ENCODE results near the gene SLX4IP. TPM values are rescaled to one million over a fixed set of nuclear protein-coding genes. Genes with fewer than 3 reads are reported as not detected.
"Not testable (repeated sequence)": the region's sequence is repeated elsewhere in the genome, so short reads cannot be mapped to it uniquely, and the experiment has no call there.

Gene SLX4IP
- total and polyA plus RNA-seq, 3 experiments from 2014 or later, result 1.5 to 8.0 (median 7.0) TPM

- Histone ChIP-seq H3K36me3 (ENCODE audit: insufficient read depth, low read length) (no peaks in the 10 kb centered on the region), H3K27ac (ENCODE audit: low read depth, low read length) (no peak overlapping the region), H3K4me1 (ENCODE audit: insufficient read depth, low read length) (no peaks in the 10 kb centered on the region), H3K9me3 (ENCODE audit: low read length) (no peaks in the 10 kb centered on the region), H3K27me3 (ENCODE audit: insufficient read depth, low read length, poor library complexity, severe bottlenecking) (no peaks in the 10 kb centered on the region), H3K4me3 (ENCODE audit: low read length) (no peak overlapping the region)
- no peak for DNase-seq
- CTCF ChIA-PET, result no interaction called here
- no peak overlapping the region for H3K27ac Mint-ChIP-seq
- H3K36me3 Mint-ChIP-seq, result peaks cover 21 to 43% (median 32%) of the 10 kb centered on the region in 3 donors
- H3K27me3 Mint-ChIP-seq, result no peaks in the 10 kb centered on the region
- no peaks in the 10 kb centered on the region for H3K4me1 Mint-ChIP-seq
- no peak overlapping the region for H3K4me3 Mint-ChIP-seq
- no peaks in the 10 kb centered on the region for H3K9me3 Mint-ChIP-seq
- POLR2A ChIA-PET, result no interaction called here
Observed at GRCh38 chr20:10605547-10606195, 170.6 kb downstream of the SLX4IP start.

GRCh38 chr20:10609276-10609675, 174.2 kb downstream of the SLX4IP start:
- ChIA-PET CTCF (no interaction called here), POLR2A (no interaction called here)
- Histone ChIP-seq H3K4me3 (ENCODE audit: low read length) (no peak overlapping the region), H3K4me1 (ENCODE audit: insufficient read depth, low read length) (no peaks in the 10 kb centered on the region), H3K27ac (ENCODE audit: low read depth, low read length) (no peak overlapping the region), H3K9me3 (ENCODE audit: low read length) (no peaks in the 10 kb centered on the region), H3K36me3 (ENCODE audit: insufficient read depth, low read length) (no peaks in the 10 kb centered on the region), H3K27me3 (ENCODE audit: insufficient read depth, low read length, poor library complexity, severe bottlenecking) (no peaks in the 10 kb centered on the region)
- Mint-ChIP-seq H3K4me3 (no peak overlapping the region), H3K27ac (peak overlapping the region in 1 of 8 donors; percentile 1), H3K9me3 (no peaks in the 10 kb centered on the region), H3K36me3 (peaks cover 24 to 33% (median 26%) of the 10 kb centered on the region in 3 donors), H3K27me3 (no peaks in the 10 kb centered on the region), H3K4me1 (no peaks in the 10 kb centered on the region)
- DNase-seq, result no peak

- Mint-ChIP-seq H3K27me3 (no peaks in the 10 kb centered on the region), H3K27ac (no peak overlapping the region), H3K4me1 (no peaks in the 10 kb centered on the region), H3K4me3 (no peak overlapping the region), H3K9me3 (no peaks in the 10 kb centered on the region), H3K36me3 (peaks cover 24 to 31% (median 27%) of the 10 kb centered on the region in 3 donors)
- DNase-seq, result no peak
- Histone ChIP-seq H3K27ac (ENCODE audit: low read depth, low read length) (no peak overlapping the region), H3K4me3 (ENCODE audit: low read length) (no peak overlapping the region), H3K36me3 (ENCODE audit: insufficient read depth, low read length) (no peaks in the 10 kb centered on the region), H3K4me1 (ENCODE audit: insufficient read depth, low read length) (no peaks in the 10 kb centered on the region), H3K27me3 (ENCODE audit: insufficient read depth, low read length, poor library complexity, severe bottlenecking) (no peaks in the 10 kb centered on the region), H3K9me3 (ENCODE audit: low read length) (no peaks in the 10 kb centered on the region)
- ChIA-PET POLR2A (no interaction called here), CTCF (no interaction called here)
Observed at GRCh38 chr20:10609770-10610169, 174.7 kb downstream of the SLX4IP start.

- Mint-ChIP-seq H3K4me1 (no peaks in the 10 kb centered on the region), H3K4me3 (no peak overlapping the region), H3K9me3 (no peaks in the 10 kb centered on the region), H3K27me3 (no peaks in the 10 kb centered on the region), H3K36me3 (peaks cover 25 to 33% (median 30%) of the 10 kb centered on the region in 3 donors), H3K27ac (no peak overlapping the region)
- DNase-seq, result no peak
- Histone ChIP-seq H3K4me3 (ENCODE audit: low read length) (no peak overlapping the region), H3K4me1 (ENCODE audit: insufficient read depth, low read length) (no peaks in the 10 kb centered on the region), H3K27me3 (ENCODE audit: insufficient read depth, low read length, poor library complexity, severe bottlenecking) (no peaks in the 10 kb centered on the region), H3K36me3 (ENCODE audit: insufficient read depth, low read length) (no peaks in the 10 kb centered on the region), H3K27ac (ENCODE audit: low read depth, low read length) (no peak overlapping the region), H3K9me3 (ENCODE audit: low read length) (no peaks in the 10 kb centered on the region)
- ChIA-PET CTCF (no interaction called here), POLR2A (no interaction called here)
Observed at GRCh38 chr20:10610251-10610650, 175.1 kb downstream of the SLX4IP start.

GRCh38 chr20:10611357-10611756, 176.3 kb downstream of the SLX4IP start:
- Histone ChIP-seq H3K27ac (ENCODE audit: low read depth, low read length) (no peak overlapping the region), H3K9me3 (ENCODE audit: low read length) (no peaks in the 10 kb centered on the region), H3K4me3 (ENCODE audit: low read length) (no peak overlapping the region), H3K4me1 (ENCODE audit: insufficient read depth, low read length) (no peaks in the 10 kb centered on the region), H3K36me3 (ENCODE audit: insufficient read depth, low read length) (no peaks in the 10 kb centered on the region), H3K27me3 (ENCODE audit: insufficient read depth, low read length, poor library complexity, severe bottlenecking) (no peaks in the 10 kb centered on the region)
- Mint-ChIP-seq H3K27me3 (no peaks in the 10 kb centered on the region), H3K4me3 (no peak overlapping the region), H3K27ac (peak overlapping the region in 1 of 8 donors; percentile 38), H3K9me3 (no peaks in the 10 kb centered on the region), H3K4me1 (no peaks in the 10 kb centered on the region), H3K36me3 (peaks cover 28 to 35% (median 29%) of the 10 kb centered on the region in 3 donors)
- DNase-seq, result no peak
- POLR2A ChIA-PET, result no interaction called here
- CTCF ChIA-PET, result no interaction called here

- H3K9me3 Mint-ChIP-seq; H3K27ac ChIP-seq (ENCODE audit: low read depth, low read length); H3K36me3 ChIP-seq (ENCODE audit: insufficient read depth, low read length); H3K4me3 Mint-ChIP-seq; H3K4me1 ChIP-seq (ENCODE audit: insufficient read depth, low read length); H3K9me3 ChIP-seq (ENCODE audit: low read length); H3K27me3 Mint-ChIP-seq; POLR2A ChIA-PET; DNase-seq; H3K4me1 Mint-ChIP-seq; H3K27ac Mint-ChIP-seq; CTCF ChIA-PET; H3K4me3 ChIP-seq (ENCODE audit: low read length); H3K27me3 ChIP-seq (ENCODE audit: insufficient read depth, low read length, poor library complexity, severe bottlenecking): not testable (repeated sequence)
- peaks cover 24 to 32% (median 31%) of the 10 kb centered on the region in 3 donors for H3K36me3 Mint-ChIP-seq
Observed at GRCh38 chr20:10613426-10613825, 178.3 kb downstream of the SLX4IP start.

GRCh38 chr20:10613911-10614310, 178.8 kb downstream of the SLX4IP start:
- Mint-ChIP-seq H3K9me3 (no peaks in the 10 kb centered on the region), H3K27ac (no peak overlapping the region), H3K36me3 (peaks cover 20 to 30% (median 28%) of the 10 kb centered on the region in 3 donors), H3K4me1 (no peaks in the 10 kb centered on the region), H3K4me3 (no peak overlapping the region), H3K27me3 (no peaks in the 10 kb centered on the region)
- Histone ChIP-seq H3K4me3 (ENCODE audit: low read length) (no peak overlapping the region), H3K9me3 (ENCODE audit: low read length) (no peaks in the 10 kb centered on the region), H3K27me3 (ENCODE audit: insufficient read depth, low read length, poor library complexity, severe bottlenecking) (no peaks in the 10 kb centered on the region), H3K36me3 (ENCODE audit: insufficient read depth, low read length) (no peaks in the 10 kb centered on the region), H3K4me1 (ENCODE audit: insufficient read depth, low read length) (no peaks in the 10 kb centered on the region), H3K27ac (ENCODE audit: low read depth, low read length) (no peak overlapping the region)
- POLR2A ChIA-PET, result no interaction called here
- CTCF ChIA-PET, result no interaction called here
- no peak for DNase-seq

- DNase-seq, result no peak
- H3K36me3 Mint-ChIP-seq, result peaks cover 21 to 27% (median 25%) of the 10 kb centered on the region in 3 donors
- no peaks in the 10 kb centered on the region for H3K9me3 Mint-ChIP-seq
- POLR2A ChIA-PET, result no interaction called here
- no peaks in the 10 kb centered on the region for H3K27me3 Mint-ChIP-seq
- Histone ChIP-seq H3K4me1 (ENCODE audit: insufficient read depth, low read length) (no peaks in the 10 kb centered on the region), H3K36me3 (ENCODE audit: insufficient read depth, low read length) (no peaks in the 10 kb centered on the region), H3K4me3 (ENCODE audit: low read length) (no peak overlapping the region), H3K27ac (ENCODE audit: low read depth, low read length) (no peak overlapping the region), H3K9me3 (ENCODE audit: low read length) (no peaks in the 10 kb centered on the region), H3K27me3 (ENCODE audit: insufficient read depth, low read length, poor library complexity, severe bottlenecking) (no peaks in the 10 kb centered on the region)
- CTCF ChIA-PET, result no interaction called here
- H3K4me3 Mint-ChIP-seq, result no peak overlapping the region
- no peak overlapping the region for H3K27ac Mint-ChIP-seq
- no peaks in the 10 kb centered on the region for H3K4me1 Mint-ChIP-seq
Observed at GRCh38 chr20:10616212-10616611, 181.1 kb downstream of the SLX4IP start.

Measured in CD8-positive, alpha-beta memory T cell (primary cell).